Loucy (cell line): ENCODE data around the gene IGFBPL1.

Experiments
- CTCF ChIP-seq: fragments of 200-600 bp; sonication (generic); conservative IDR thresholded peaks from 2 replicates; pipeline ENCODE4 v1.5.1; 2014; ENCODE audit warnings: mild to moderate bottlenecking, antibody characterized with exemption, low read length
- EZH2phosphoT487 ChIP-seq: fragments of 200-600 bp; IDR thresholded peaks from 2 replicates; pipeline ENCODE4 v1.6.1; 2018; ENCODE audit warnings: antibody characterized with exemption, mild to moderate bottlenecking, moderate library complexity, borderline replicate concordance

DNA sequence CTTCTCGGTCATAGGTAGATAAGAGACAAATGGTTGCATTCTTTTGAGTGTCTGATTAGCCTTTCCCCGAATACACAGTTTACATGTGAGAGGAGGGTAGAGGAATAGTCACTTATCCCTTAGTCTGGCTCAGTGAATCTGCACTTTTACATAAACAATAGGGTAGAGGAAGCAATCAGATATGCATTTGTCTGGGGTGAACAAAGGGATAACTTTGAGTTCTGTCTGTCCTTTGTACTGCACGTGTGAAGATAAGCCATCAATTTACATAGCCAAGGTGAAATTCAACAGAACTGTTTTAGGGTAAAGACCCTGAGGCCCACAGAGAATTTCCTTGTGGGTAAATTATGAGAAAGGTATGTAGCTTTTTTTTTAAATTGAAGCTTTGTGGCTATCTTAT is 10.1 kb upstream of the IGFBPL1 start:
- no peak for TF ChIP-seq CTCF
- no peak for TF ChIP-seq EZH2phosphoT487
